22Rv1 (cell line): ENCODE measurements around the gene PDXK.

Experiments used
- H3K27ac ChIP-seq: fragments of 450-650 bp; 2 replicates; pipeline ENCODE4 v1.5.1; 2017
- CTCF ChIP-seq: fragments of 450-650 bp; IDR thresholded peaks from 2 replicates; pipeline ENCODE4 v1.5.1; 2017; ENCODE audit warnings: mild to moderate bottlenecking
- ZFX ChIP-seq: fragments of 450-650 bp; IDR thresholded peaks from 2 replicates; pipeline ENCODE4 v1.6.1; 2017; ENCODE audit warnings: antibody characterized with exemption, borderline replicate concordance

Gene PDXK

DNA sequence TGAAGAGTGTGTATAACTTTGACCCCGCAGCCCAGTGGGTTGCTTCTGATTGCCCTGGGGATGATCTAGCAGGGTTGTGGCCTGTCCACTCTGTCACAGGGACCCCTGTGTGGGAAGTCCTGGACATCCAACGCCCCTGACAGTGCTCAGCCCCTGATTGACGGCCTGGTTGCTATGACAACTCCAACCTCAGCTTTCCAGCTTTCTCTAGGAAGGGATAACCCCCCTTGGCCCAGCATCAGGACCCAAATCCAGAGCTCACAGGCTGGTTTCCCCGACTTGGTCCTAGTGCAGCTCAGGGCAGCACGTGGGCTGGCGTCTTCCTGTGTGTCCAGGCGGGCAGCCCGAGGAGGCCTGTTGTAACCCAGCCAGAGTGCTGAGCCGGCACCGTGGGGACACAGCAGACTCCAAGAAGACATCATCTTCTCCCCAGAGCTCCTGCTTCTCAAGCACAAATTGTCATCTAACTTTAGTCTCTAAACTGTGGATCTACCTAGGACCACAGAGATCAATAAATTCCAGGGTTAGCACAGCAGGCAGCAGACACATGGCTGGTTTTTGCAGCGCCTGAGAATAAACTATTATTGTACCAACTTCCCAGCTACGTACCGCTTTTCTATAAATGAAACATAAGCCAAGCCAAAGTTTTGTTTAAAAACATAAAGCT lies 18.9 kb upstream of the PDXK start:
- no peak overlapping the region for H3K27ac ChIP-seq
- TF ChIP-seq ZFX: no peak
- no peak for TF ChIP-seq CTCF

DNA sequence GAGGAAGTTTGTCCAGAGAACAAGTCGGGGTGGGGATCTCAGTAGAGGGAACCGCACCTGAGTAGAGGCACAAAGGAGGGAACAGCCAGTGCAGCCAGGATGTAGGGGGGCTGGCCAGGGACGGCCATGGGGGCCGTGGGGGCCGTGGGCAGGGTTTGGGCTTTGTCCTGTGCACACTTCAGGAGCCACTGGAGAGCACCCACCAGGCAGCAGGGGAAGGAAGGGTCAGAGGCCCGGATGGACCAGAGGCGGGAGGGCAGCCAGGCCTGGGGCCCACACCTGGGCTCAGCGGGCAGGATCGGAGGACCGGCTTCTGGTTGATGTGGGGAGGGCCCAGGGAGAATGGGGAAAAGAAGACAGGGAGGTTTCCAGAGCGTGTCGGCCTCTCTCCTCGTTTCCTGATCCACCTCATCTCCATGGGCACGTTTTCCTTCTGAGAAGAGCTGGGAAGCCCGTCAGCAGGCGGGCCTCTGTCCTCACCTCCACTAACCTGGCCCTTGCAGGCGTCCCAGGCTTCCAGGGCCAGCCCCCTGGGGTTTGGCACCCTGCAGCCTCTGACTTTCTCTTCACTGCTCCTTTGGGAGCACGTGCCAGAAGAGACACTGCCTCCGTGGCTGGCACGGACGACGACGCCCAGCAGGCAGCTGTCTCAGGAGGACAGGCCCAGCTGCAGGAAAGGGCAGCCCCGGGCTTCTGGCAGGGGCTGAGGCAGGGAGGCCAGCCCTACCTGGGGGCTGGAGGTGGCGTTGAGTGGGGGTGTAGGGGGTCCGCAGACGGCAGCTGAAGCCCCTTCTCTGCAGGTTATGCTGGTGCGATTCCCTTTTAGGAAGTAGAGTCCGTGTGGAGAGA lies 16.8 kb upstream of the PDXK start:
- TF ChIP-seq CTCF (no peak), ZFX (no peak)
- no peak overlapping the region for H3K27ac ChIP-seq

- no peak for TF ChIP-seq ZFX
- no peak for TF ChIP-seq CTCF
- H3K27ac ChIP-seq: no peak overlapping the region
Observed at GRCh38 chr21:43702785-43703034, 16.2 kb upstream of the PDXK start.

GRCh38 chr21:43703035-43703880 lies 15.7 kb upstream of the PDXK start:
- no peak for TF ChIP-seq CTCF
- no peak for TF ChIP-seq ZFX
- H3K27ac ChIP-seq: no peak overlapping the region

GRCh38 chr21:43707462-43707861 lies 11.5 kb upstream of the PDXK start:
- no peak overlapping the region for H3K27ac ChIP-seq

GRCh38 chr21:43708745-43709381 lies 10.1 kb upstream of the PDXK start:
- no peak overlapping the region for H3K27ac ChIP-seq
- TF ChIP-seq CTCF (no peak), ZFX (no peak)

More at GRCh38 chr21:43707462-43707861, 11.5 kb upstream of the PDXK start:
- TF ChIP-seq ZFX (no peak), CTCF (no peak)
